GM23248 (cell line): ENCODE data around the gene CTRB2.

Experiments used
- EZH2 ChIP-seq: fragments of 200-600 bp; sonication (generic); IDR thresholded peaks from 2 replicates; pipeline ENCODE4 v1.6.1; 2018; ENCODE audit warnings: antibody characterized with exemption, mild to moderate bottlenecking; ENCODE audit not compliant: insufficient read depth, poor library complexity, severe bottlenecking
- EZH2phosphoT487 ChIP-seq: fragments of 200-600 bp; sonication (generic); IDR thresholded peaks from 2 replicates; pipeline ENCODE4 v1.6.1; 2018; ENCODE audit warnings: antibody characterized with exemption, moderate library complexity, mild to moderate bottlenecking, low read depth; ENCODE audit not compliant: insufficient read depth

GRCh38 chr16:75251280-75252048 lies 44.5 kb upstream of the CTRB2 start, which contains the start of gene BCAR1:
- TF ChIP-seq EZH2: no peak
- TF ChIP-seq EZH2phosphoT487: no peak
